Spleen (tissue), 11 donors: ENCODE measurements around the gene MRPL55. TPM values are rescaled to one million over a fixed set of nuclear protein-coding genes. Genes with fewer than 3 reads are reported as not detected.
A peak's percentile ranks its signal among the peaks of the same experiment; 100 is the strongest.

Source experiments
- DNase-seq: peaks from one replicate; pipeline ENCODE4 v3.0.0-alpha.2; 2020
- H3K27ac ChIP-seq, 8 donors: fragments of 200-600 bp; sonication (generic) in 7 of 8; 1 replicate in 4 of 8; 2 replicates in 4 of 8; pipeline versions ENCODE4 v1.5.0 to v1.8.0; 2016 to 2021; ENCODE audit warnings: inconsistent platforms in 4 of 8, mild to moderate bottlenecking in 4 of 8, moderate library complexity in 1 of 8
- H3K27me3 ChIP-seq, 7 donors: fragments of 200-600 bp; sonication (generic) in 6 of 7; replicated peaks in 1 of 7; 1 replicate in 4 of 7; 2 replicates in 3 of 7; pipeline versions ENCODE4 v1.5.0 to v1.8.0; 2016 to 2021; ENCODE audit warnings: inconsistent platforms in 3 of 7, mild to moderate bottlenecking in 1 of 7
- H3K36me3 ChIP-seq, 6 donors: fragments of 200-600 bp; sonication (generic) in 5 of 6; 1 replicate in 4 of 6; 2 replicates in 2 of 6; pipeline versions ENCODE4 v1.5.0 to v1.8.0; 2016 to 2021; ENCODE audit warnings: inconsistent platforms in 2 of 6
- H3K4me1 ChIP-seq, 6 donors: fragments of 200-600 bp; sonication (generic) in 5 of 6; 1 replicate in 3 of 6; 2 replicates in 3 of 6; pipeline versions ENCODE4 v1.5.0 to v1.8.0; 2016 to 2021; ENCODE audit warnings: inconsistent platforms in 3 of 6
- H3K4me3 ChIP-seq, 8 donors: fragments of 200-600 bp; sonication (generic) in 7 of 8; 1 replicate in 4 of 8; 2 replicates in 4 of 8; pipeline versions ENCODE4 v1.5.0 to v1.8.0; 2016 to 2021; ENCODE audit warnings: inconsistent platforms in 4 of 8, mild to moderate bottlenecking in 4 of 8, moderate library complexity in 2 of 8
- H3K9me3 ChIP-seq, 8 donors: fragments of 200-600 bp; sonication (generic) in 7 of 8; 1 replicate in 4 of 8; 2 replicates in 4 of 8; pipeline versions ENCODE4 v1.5.0 to v1.8.0; 2016 to 2021; ENCODE audit warnings: inconsistent platforms in 4 of 8
- POLR2A ChIP-seq, 3 donors: fragments of 450-650 bp; IDR thresholded peaks; one replicate each; pipeline ENCODE4 v1.5.1; 2017; ENCODE audit warnings: antibody characterized with exemption in 3 of 3, mild to moderate bottlenecking in 1 of 3
- POLR2AphosphoS5 ChIP-seq, 3 donors: sonication (generic); formaldehyde crosslinking; IDR thresholded peaks; one replicate each; pipeline ENCODE4 v1.5.1; 2017; ENCODE audit warnings: antibody characterized with exemption in 3 of 3
- WGBS, 5 donors: extraction: QIAGEN DNeasy Blood & Tissue Kit in 3 of 5; methylation state at CpG; one replicate each; pipeline versions ENCODE4 v1.1.5 to v1.1.7; 2013 to 2018; 5-methylcytosine and 5-hydroxymethylcytosine counted together
- intact Hi-C: fragments of 100-400 bp; cut with DNase I; formaldehyde crosslinking; loops from one replicate; pipeline ENCODE4 v1.15.0; 2023; ENCODE audit warnings: low total_unique reads
- polyA plus RNA-seq, 3 donors: library from polyadenylated mRNA; stranded (reverse); fragments of 200-250 nt; gene quantifications; one replicate each; pipeline ENCODE4 v1.2.1, GENCODE V29; 2013
- total RNA-seq, 7 donors: library from RNA; depleted of rRNA in 3 of 7; stranded (reverse); fragments of >200 nt in 3 of 7; fragmentation: NEBNext Ultra II Directional in 4 of 7; extraction: Animal tissue kit (Norgen Biotek cat#: 25700) in 4 of 7; gene quantifications; one replicate each; pipeline versions ENCODE4 v1.1.0 to v1.2.1, GENCODE V29; 2016 to 2021
- TF ChIP-seq, protein P1 (sequence below), 11 experiments: fragments of 200-600 bp in 7 of 11; fragments of 450-650 bp in 4 of 11; sonication (generic) in 4 of 11; IDR thresholded peaks in 8 of 11; conservative IDR thresholded peaks in 3 of 11; 1 replicate in 7 of 11; 2 replicates in 4 of 11; pipeline versions ENCODE4 v1.4.0 to v1.8.0; 2016 to 2021; ENCODE audit warnings: antibody characterized with exemption in 11 of 11, inconsistent platforms in 4 of 11, mild to moderate bottlenecking in 1 of 11
- donor health status: healthy with polysubstance abuse.
- donor health status: DM: no; HTN: no; CAD: no; lungs with moderate emphysema.
- donor health status: DM: no; HTN: no; CAD: no.
- donor health status: Bipolar disorder and iron deficiency.
- donor health status: healthy.
- donor health status: DM: no; HTN: no; CAD: no.
- donor health status: DM: yes; HTN: yes; CAD: no.

MRPL55 gene
- total and polyA plus RNA-seq, 10 donors = 32.3 to 114 (median 72.1) TPM

- H3K4me3 ChIP-seq = no peak overlapping the region
- peaks cover 0 to 95% (median 46%) of the 10 kb centered on the region in 6 donors for H3K36me3 ChIP-seq
- H3K27me3 ChIP-seq = no peaks in the 10 kb centered on the region
- peaks cover 21 to 96% (median 61%) of the 10 kb centered on the region in 6 donors for H3K4me1 ChIP-seq
- 81 to 96% (median 91%) methylated on average over 4 to 8 of the region's 8 CpGs for WGBS, 5 donors
- peak; percentile 54 for DNase-seq
- TF ChIP-seq, protein P1, sequence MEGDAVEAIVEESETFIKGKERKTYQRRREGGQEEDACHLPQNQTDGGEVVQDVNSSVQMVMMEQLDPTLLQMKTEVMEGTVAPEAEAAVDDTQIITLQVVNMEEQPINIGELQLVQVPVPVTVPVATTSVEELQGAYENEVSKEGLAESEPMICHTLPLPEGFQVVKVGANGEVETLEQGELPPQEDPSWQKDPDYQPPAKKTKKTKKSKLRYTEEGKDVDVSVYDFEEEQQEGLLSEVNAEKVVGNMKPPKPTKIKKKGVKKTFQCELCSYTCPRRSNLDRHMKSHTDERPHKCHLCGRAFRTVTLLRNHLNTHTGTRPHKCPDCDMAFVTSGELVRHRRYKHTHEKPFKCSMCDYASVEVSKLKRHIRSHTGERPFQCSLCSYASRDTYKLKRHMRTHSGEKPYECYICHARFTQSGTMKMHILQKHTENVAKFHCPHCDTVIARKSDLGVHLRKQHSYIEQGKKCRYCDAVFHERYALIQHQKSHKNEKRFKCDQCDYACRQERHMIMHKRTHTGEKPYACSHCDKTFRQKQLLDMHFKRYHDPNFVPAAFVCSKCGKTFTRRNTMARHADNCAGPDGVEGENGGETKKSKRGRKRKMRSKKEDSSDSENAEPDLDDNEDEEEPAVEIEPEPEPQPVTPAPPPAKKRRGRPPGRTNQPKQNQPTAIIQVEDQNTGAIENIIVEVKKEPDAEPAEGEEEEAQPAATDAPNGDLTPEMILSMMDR (IDR thresholded peaks at IDR 0.05 in 8 of 11, conservative IDR thresholded peaks at IDR 0.05 in 3 of 11) = no peak
- TF ChIP-seq POLR2AphosphoS5 (IDR thresholded peaks at IDR 0.05) = no peak
- TF ChIP-seq POLR2A (IDR thresholded peaks at IDR 0.05) = no peak
- H3K9me3 ChIP-seq = peaks cover 0 to 18% (median 15%) of the 10 kb centered on the region in 8 donors
- H3K27ac ChIP-seq = peak overlapping the region in 1 of 8 donors; percentile 42
- intact Hi-C loops = no loop called here
These were observed 13.2 kb downstream of the MRPL55 start for GRCh38 chr1:228095938-228096337.

- Histone ChIP-seq H3K9me3 (peaks cover 0 to 18% (median 15%) of the 10 kb centered on the region in 8 donors), H3K4me1 (peaks cover 29 to 96% (median 66%) of the 10 kb centered on the region in 6 donors), H3K27me3 (no peaks in the 10 kb centered on the region), H3K4me3 (no peak overlapping the region), H3K27ac (no peak overlapping the region), H3K36me3 (peaks cover 0 to 95% (median 41%) of the 10 kb centered on the region in 6 donors)
- peak; percentile 25 for DNase-seq
- WGBS, 5 donors = 96 to 99% (median 98%) methylated on average over 4 of the region's 4 CpGs
- TF ChIP-seq, protein P1 (IDR thresholded peaks at IDR 0.05 in 8 of 11, conservative IDR thresholded peaks at IDR 0.05 in 3 of 11) = no peak
- no peak for TF ChIP-seq POLR2A (IDR thresholded peaks at IDR 0.05)
- TF ChIP-seq POLR2AphosphoS5 (IDR thresholded peaks at IDR 0.05) = no peak
- intact Hi-C loops = no loop called here
These were observed 13.9 kb downstream of the MRPL55 start for GRCh38 chr1:228095161-228095560.

- Histone ChIP-seq H3K4me1 (peaks cover 35 to 96% (median 72%) of the 10 kb centered on the region in 6 donors), H3K27ac (no peak overlapping the region), H3K36me3 (peaks cover 0 to 95% (median 34%) of the 10 kb centered on the region in 6 donors), H3K27me3 (no peaks in the 10 kb centered on the region), H3K9me3 (peaks cover 0 to 18% (median 15%) of the 10 kb centered on the region in 8 donors), H3K4me3 (no peak overlapping the region)
- TF ChIP-seq, protein P1 (IDR thresholded peaks at IDR 0.05 in 8 of 11, conservative IDR thresholded peaks at IDR 0.05 in 3 of 11) = no peak
- TF ChIP-seq POLR2AphosphoS5 (IDR thresholded peaks at IDR 0.05) = no peak
- TF ChIP-seq POLR2A (IDR thresholded peaks at IDR 0.05) = no peak
- intact Hi-C loops = no loop called here
- 88 to 96% (median 95%) methylated on average over 13 of the region's 13 CpGs for WGBS, 5 donors
- peak; percentile 41 for DNase-seq
These were observed 14.6 kb downstream of the MRPL55 start for GRCh38 chr1:228094432-228095016.

DNA sequence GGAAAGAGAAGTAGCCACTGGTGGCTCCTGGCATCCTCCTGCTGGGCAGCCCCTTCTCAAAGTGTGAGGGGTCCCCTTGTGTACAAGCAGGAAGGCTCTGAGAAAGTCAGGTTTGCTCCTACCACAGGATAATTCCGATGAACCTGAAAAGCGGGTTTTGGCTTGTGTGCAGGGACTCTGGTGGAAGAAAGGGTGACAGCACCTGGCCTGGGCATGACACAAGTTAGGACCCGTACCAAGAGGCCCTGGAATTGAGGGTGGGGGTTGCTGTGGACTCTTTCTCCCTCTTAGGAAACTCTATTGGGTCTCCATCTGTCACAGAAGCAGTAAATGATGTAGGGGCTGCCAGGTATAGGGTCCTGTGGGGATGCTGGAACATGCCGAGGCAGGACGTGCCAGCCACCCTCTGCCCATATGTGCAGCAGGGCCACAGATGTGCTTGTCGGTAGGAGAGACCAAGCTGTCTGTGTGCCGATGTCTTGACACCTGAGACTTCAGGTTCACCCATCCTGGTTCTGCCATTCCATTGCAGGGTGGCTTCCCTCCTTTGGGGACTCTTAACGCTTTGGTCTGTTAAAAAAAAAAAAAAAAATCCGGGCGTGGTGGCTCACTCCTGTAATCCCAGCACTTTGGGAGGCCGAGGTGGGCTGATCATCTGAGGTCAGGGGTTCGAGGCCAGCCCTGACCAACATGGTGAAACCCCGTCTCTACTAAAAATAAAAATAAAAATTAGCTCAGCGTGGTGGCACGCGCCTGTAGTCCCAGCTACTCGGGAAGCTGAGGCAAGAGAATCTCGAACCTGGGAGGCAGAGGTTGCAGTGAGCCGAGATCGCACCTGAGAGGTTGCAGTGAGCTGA lies 15.8 kb downstream of the MRPL55 start:
- H3K4me1 ChIP-seq = peaks cover 48 to 96% (median 81%) of the 10 kb centered on the region in 6 donors
- intact Hi-C loops = no loop called here
- WGBS, 5 donors = 95 to 99% (median 96%) methylated on average over 20 of the region's 20 CpGs
- H3K4me3 ChIP-seq = no peak overlapping the region
- peaks cover 0 to 18% (median 15%) of the 10 kb centered on the region in 8 donors for H3K9me3 ChIP-seq
- peaks cover 0 to 95% (median 24%) of the 10 kb centered on the region in 6 donors for H3K36me3 ChIP-seq
- peak overlapping the region in 2 of 8 donors; percentile 50 to 100 for H3K27ac ChIP-seq
- no peaks in the 10 kb centered on the region for H3K27me3 ChIP-seq
- no peak for DNase-seq
- TF ChIP-seq POLR2AphosphoS5 (IDR thresholded peaks at IDR 0.05) (peak in 1 of 3 donors; percentile 23), POLR2A (IDR thresholded peaks at IDR 0.05) (no peak)
